Mammary epithelial cell (primary cell): ENCODE data around the gene BARX1.

Experiments used
- EZH2 ChIP-seq: IDR thresholded peaks from 2 replicates; pipeline ENCODE4 v1.6.1; 2012; ENCODE audit warnings: low read length, inconsistent platforms, borderline replicate concordance
- TF ChIP-seq, protein P1 (sequence below), 2 donors: IDR thresholded peaks in 1 of 2; conservative IDR thresholded peaks in 1 of 2; 2 replicates each; pipeline ENCODE4 v1.5.1; 2011 to 2012; ENCODE audit warnings: inconsistent platforms in 2 of 2, low read length in 2 of 2, mild to moderate bottlenecking in 2 of 2, control low read depth in 1 of 2, low read depth in 1 of 2; ENCODE audit not compliant: insufficient read depth in 1 of 2; ENCODE audit errors: extremely low read depth in 1 of 2

- TF ChIP-seq, protein P1, sequence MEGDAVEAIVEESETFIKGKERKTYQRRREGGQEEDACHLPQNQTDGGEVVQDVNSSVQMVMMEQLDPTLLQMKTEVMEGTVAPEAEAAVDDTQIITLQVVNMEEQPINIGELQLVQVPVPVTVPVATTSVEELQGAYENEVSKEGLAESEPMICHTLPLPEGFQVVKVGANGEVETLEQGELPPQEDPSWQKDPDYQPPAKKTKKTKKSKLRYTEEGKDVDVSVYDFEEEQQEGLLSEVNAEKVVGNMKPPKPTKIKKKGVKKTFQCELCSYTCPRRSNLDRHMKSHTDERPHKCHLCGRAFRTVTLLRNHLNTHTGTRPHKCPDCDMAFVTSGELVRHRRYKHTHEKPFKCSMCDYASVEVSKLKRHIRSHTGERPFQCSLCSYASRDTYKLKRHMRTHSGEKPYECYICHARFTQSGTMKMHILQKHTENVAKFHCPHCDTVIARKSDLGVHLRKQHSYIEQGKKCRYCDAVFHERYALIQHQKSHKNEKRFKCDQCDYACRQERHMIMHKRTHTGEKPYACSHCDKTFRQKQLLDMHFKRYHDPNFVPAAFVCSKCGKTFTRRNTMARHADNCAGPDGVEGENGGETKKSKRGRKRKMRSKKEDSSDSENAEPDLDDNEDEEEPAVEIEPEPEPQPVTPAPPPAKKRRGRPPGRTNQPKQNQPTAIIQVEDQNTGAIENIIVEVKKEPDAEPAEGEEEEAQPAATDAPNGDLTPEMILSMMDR (conservative IDR thresholded peaks at IDR 0.05 in 1 of 2, IDR thresholded peaks at IDR 0.05 in 1 of 2; ENCODE audit: extremely low read depth in 1 of 2, insufficient read depth in 1 of 2, low read depth in 1 of 2, low read length in 2 of 2), result no peak
- no peak for TF ChIP-seq EZH2
Measured at GRCh38 chr9:93908591-93909241, 46.4 kb downstream of the BARX1 start.
